Measurements from ENCODE around the gene NDUFB2.

DNA sequence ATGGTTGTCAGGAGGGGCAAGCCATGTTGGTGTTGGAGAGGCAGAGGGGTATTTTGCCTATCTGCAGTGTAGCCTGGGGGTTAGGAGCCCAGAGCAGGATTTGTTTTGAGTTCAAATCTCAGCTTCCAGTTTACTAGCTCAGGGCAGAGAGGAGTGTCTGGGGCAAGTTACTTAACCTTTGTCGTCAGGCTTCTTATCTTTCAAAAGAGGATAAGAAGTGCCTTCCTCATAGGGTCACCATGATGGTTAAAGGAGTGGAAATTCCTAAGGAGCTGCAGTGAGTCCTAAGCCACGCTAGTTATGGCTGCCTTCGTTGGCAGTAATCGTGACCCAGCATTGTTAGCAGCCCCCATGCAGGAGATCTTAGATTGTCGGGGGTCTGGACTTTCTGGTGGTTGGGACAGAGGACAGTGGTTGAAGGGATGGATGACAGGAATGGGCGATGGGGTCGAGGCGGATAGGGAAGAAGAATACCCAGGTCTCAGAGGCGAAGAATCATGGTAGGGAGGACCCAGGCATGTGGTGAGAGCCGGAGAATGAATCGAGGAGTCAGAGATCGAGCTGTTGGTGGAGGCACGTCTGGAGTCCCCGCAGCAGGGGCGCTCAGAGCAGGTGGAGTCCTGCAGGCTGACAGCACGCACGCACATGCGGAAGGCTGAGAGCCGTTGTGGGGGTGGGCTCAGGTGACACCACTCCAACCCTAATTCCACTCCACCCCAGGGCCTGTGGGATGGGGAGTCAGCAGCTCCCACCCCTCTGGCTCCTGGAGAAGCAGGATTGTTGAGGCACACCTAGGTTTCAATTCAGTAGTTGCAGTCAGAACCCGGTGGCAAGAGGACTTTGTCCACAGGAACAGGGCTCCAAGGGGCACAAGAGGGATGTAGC, 12.2 kb upstream of the NDUFB2 start:
- TF ChIP-seq SP1 (IDR thresholded peaks at IDR 0.05) (no peak), ARNT (IDR thresholded peaks at IDR 0.05) (no peak), FOXK2 (IDR thresholded peaks at IDR 0.05) (no peak), FOXM1 (IDR thresholded peaks at IDR 0.05; ENCODE audit: borderline replicate concordance) (no peak), FOXA1 (IDR thresholded peaks at IDR 0.05) (no peak), L3MBTL2 (conservative IDR thresholded peaks at IDR 0.05) (no peak)
